Amygdala (tissue), 56 donors: Measurements from ENCODE around the gene MATR3.

Experiments
- DNase-seq, 56 donors: peaks; one replicate each; lab custom pipeline; 2025; lab: John Stamatoyannopoulos, UW

The MATR3 gene

DNA sequence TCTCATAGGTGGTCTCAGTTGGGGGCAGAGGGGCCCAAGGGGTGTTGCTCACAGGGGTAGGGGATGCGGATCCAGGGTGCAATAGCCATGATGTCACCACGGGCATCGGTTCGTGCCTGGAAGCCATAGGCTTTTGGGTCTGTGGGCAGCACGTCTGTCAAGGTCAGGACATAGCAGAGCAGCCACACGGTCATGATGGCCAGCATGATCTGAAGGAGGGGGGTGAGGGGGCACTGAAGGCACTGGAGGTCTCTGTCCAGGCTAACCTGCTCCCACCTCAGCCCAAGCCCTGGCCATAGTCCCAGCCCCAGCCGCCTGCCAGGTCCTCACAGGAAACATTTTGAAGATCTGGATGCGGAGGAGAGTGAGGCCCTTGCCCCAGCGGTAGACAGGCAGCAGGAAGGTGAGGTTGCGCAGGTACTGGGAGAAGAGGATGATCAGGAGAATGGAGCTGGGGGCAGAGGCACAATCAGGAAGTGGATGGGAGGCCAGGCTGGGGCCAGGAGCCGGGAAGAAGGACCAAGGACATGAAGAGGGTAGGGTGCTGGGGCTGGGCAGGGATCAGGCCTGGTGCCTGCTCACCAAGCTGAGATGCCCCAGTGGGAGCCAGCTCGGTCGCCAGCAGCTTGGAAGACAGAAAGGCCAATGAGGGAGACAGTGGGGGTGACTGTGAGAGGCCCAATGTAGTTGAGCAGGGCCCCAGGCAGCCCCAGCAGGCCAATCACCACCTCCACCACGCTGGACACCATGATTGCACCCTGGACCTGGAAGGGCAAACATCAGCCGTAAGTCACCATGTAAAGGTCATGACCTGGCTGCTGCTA lies 86.3 kb downstream of the MATR3 start:
- DNase-seq = no peak
